ENCODE data around the gene HP1BP3.

The HP1BP3 gene

GRCh38 chr1:20709868-20710267 is 77.2 kb downstream of the HP1BP3 start:
- H3K27ac ChIP-seq (replicated peaks): no peak overlapping the region
- H3K27me3 ChIP-seq (ENCODE audit: insufficient read depth, poor library complexity, severe bottlenecking): no peaks in the 10 kb centered on the region
- H3K4me3 ChIP-seq (replicated peaks; ENCODE audit: insufficient read depth, low read length): no peak overlapping the region
- DNase-seq (ENCODE audit: low read depth in 1 of 2, low spot score in 1 of 2): no peak
- TF ChIP-seq GABPA (IDR thresholded peaks at IDR 0.05; ENCODE audit: low read depth): no peak
- TF ChIP-seq CTCF (IDR thresholded peaks at IDR 0.05; ENCODE audit: insufficient read depth, low read length): no peak
- TF ChIP-seq SPI1 (IDR thresholded peaks at IDR 0.05; ENCODE audit: borderline replicate concordance, low read depth): no peak
- no peak for TF ChIP-seq POLR2AphosphoS5 (IDR thresholded peaks at IDR 0.05; ENCODE audit: low read depth)
- TF ChIP-seq, protein P1, sequence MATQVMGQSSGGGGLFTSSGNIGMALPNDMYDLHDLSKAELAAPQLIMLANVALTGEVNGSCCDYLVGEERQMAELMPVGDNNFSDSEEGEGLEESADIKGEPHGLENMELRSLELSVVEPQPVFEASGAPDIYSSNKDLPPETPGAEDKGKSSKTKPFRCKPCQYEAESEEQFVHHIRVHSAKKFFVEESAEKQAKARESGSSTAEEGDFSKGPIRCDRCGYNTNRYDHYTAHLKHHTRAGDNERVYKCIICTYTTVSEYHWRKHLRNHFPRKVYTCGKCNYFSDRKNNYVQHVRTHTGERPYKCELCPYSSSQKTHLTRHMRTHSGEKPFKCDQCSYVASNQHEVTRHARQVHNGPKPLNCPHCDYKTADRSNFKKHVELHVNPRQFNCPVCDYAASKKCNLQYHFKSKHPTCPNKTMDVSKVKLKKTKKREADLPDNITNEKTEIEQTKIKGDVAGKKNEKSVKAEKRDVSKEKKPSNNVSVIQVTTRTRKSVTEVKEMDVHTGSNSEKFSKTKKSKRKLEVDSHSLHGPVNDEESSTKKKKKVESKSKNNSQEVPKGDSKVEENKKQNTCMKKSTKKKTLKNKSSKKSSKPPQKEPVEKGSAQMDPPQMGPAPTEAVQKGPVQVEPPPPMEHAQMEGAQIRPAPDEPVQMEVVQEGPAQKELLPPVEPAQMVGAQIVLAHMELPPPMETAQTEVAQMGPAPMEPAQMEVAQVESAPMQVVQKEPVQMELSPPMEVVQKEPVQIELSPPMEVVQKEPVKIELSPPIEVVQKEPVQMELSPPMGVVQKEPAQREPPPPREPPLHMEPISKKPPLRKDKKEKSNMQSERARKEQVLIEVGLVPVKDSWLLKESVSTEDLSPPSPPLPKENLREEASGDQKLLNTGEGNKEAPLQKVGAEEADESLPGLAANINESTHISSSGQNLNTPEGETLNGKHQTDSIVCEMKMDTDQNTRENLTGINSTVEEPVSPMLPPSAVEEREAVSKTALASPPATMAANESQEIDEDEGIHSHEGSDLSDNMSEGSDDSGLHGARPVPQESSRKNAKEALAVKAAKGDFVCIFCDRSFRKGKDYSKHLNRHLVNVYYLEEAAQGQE (IDR thresholded peaks at IDR 0.05; ENCODE audit: insufficient replicate concordance, low read depth): no peak

- Histone ChIP-seq H3K27me3 (ENCODE audit: insufficient read depth, poor library complexity, severe bottlenecking) (no peaks in the 10 kb centered on the region), H3K4me3 (replicated peaks; ENCODE audit: insufficient read depth, low read length) (no peak overlapping the region), H3K27ac (replicated peaks) (no peak overlapping the region)
- TF ChIP-seq SPI1 (IDR thresholded peaks at IDR 0.05; ENCODE audit: borderline replicate concordance, low read depth): no peak
- TF ChIP-seq GABPA (IDR thresholded peaks at IDR 0.05; ENCODE audit: low read depth): no peak
- TF ChIP-seq, protein P1 (IDR thresholded peaks at IDR 0.05; ENCODE audit: insufficient replicate concordance, low read depth): no peak
- no peak for TF ChIP-seq CTCF (IDR thresholded peaks at IDR 0.05; ENCODE audit: insufficient read depth, low read length)
- no peak for TF ChIP-seq POLR2AphosphoS5 (IDR thresholded peaks at IDR 0.05; ENCODE audit: low read depth)
- no peak for DNase-seq (ENCODE audit: low read depth in 1 of 2, low spot score in 1 of 2)
Observed at GRCh38 chr1:20708891-20709290, 78.2 kb downstream of the HP1BP3 start.

DNA sequence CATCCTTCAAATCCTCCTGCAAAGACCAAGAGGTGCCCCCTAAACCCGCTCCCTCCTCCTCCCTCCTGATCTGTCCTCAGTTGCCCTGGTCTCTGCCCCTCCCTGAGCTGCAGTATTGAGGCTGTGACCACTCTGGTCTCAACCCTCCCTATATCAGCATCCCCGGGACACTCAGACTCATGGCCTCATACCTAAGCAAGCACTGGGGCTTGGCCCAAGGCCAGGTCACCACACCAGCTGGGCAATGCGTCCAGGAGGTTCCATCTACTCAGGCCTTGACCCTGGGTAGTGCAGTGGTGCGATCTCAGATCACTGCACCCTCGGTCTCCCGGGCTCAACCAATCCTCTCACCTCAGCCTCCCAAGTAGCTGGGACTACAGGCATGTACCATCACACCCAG is 79.0 kb downstream of the HP1BP3 start:
- no peak for DNase-seq (ENCODE audit: low read depth in 1 of 2, low spot score in 1 of 2)
- TF ChIP-seq, protein P1 (IDR thresholded peaks at IDR 0.05; ENCODE audit: insufficient replicate concordance, low read depth): no peak
- TF ChIP-seq POLR2AphosphoS5 (IDR thresholded peaks at IDR 0.05; ENCODE audit: low read depth) (no peak), SPI1 (IDR thresholded peaks at IDR 0.05; ENCODE audit: borderline replicate concordance, low read depth) (no peak), CTCF (IDR thresholded peaks at IDR 0.05; ENCODE audit: insufficient read depth, low read length) (no peak), GABPA (IDR thresholded peaks at IDR 0.05; ENCODE audit: low read depth) (no peak)
- H3K27me3 ChIP-seq (ENCODE audit: insufficient read depth, poor library complexity, severe bottlenecking): no peaks in the 10 kb centered on the region
- no peak overlapping the region for H3K27ac ChIP-seq (replicated peaks)
- H3K4me3 ChIP-seq (replicated peaks; ENCODE audit: insufficient read depth, low read length): no peak overlapping the region

Data from HL-60 (cell line).